OCI-LY7 (cell line): ENCODE results near the gene MSANTD1. TPM values are rescaled to one million over a fixed set of nuclear protein-coding genes. Genes with fewer than 3 reads are reported as not detected.

ENCODE experiments used
- BruUV-seq: library from RNA; stranded (reverse); fragments of 400-500 nt; replicated peaks from 2 replicates; lab custom pipeline; 2021; lab: Mats Ljungman, UMichigan
- CTCF ChIA-PET: fragments of 300-600 bp; sonication (Branson Sonifier 250); formaldehyde crosslinking; loops from one replicate; lab custom pipeline; 2022; ENCODE audit warnings: antibody characterized with exemption; ENCODE audit not compliant: unreplicated experiment; lab: Charles Lee
- POLR2A ChIA-PET: fragments of 300-600 bp; sonication (Branson Sonifier 250); formaldehyde crosslinking; loops from one replicate; lab custom pipeline; 2022; ENCODE audit warnings: antibody characterized with exemption; lab: Charles Lee
- DNase-seq: peaks from one replicate; pipeline ENCODE4 v3.0.0-alpha.2; 2015; ENCODE audit warnings: low spot score
- H2AFZ ChIP-seq: fragments of 200-600 bp; sonication (generic), shearing (Covaris generic); 2 replicates; pipeline ENCODE4 v1.6.1; 2014; ENCODE audit warnings: mild to moderate bottlenecking, antibody characterized with exemption, low read length, moderate library complexity
- H3K27ac ChIP-seq: fragments of 200-600 bp; sonication (generic); 2 replicates; pipeline ENCODE4 v1.5.1; 2014; ENCODE audit warnings: mixed run types, low read depth, mild to moderate bottlenecking, moderate library complexity, low read length, inconsistent platforms; ENCODE audit not compliant: poor library complexity, severe bottlenecking
- H3K36me3 ChIP-seq: fragments of 200-600 bp; sonication (generic); 2 replicates; pipeline ENCODE4 v1.6.1; 2014; ENCODE audit warnings: mild to moderate bottlenecking, antibody characterized with exemption, low read length, moderate library complexity, mixed read lengths; ENCODE audit not compliant: insufficient read depth
- H3K4me1 ChIP-seq: fragments of 200-600 bp; sonication (generic); 2 replicates; pipeline ENCODE4 v1.5.1; 2014; ENCODE audit warnings: mild to moderate bottlenecking, low read length; ENCODE audit not compliant: insufficient read depth, poor library complexity, severe bottlenecking
- H3K4me2 ChIP-seq: fragments of 200-600 bp; sonication (generic); 2 replicates; pipeline ENCODE4 v1.6.1; 2014; ENCODE audit warnings: mild to moderate bottlenecking, low read length
- H3K4me3 ChIP-seq: fragments of 200-600 bp; sonication (generic); 2 replicates; pipeline ENCODE4 v1.5.1; 2014; ENCODE audit warnings: mild to moderate bottlenecking, low read depth, low read length; ENCODE audit not compliant: poor library complexity, severe bottlenecking
- H3K79me2 ChIP-seq: fragments of 200-600 bp; sonication (generic); 2 replicates; pipeline ENCODE4 v1.6.1; 2016; ENCODE audit warnings: low read depth, mild to moderate bottlenecking, low read length, moderate library complexity, mixed read lengths; ENCODE audit not compliant: insufficient read depth
- H3K9me2 ChIP-seq: fragments of 200-600 bp; sonication (generic); 2 replicates; pipeline ENCODE4 v1.6.1; 2016; ENCODE audit warnings: mild to moderate bottlenecking, low read length, mixed read lengths; ENCODE audit not compliant: insufficient read depth
- H3K9me3 ChIP-seq: fragments of 200-600 bp; sonication (generic); 2 replicates; pipeline ENCODE4 v1.6.1; 2014; ENCODE audit warnings: mild to moderate bottlenecking, mixed run types, low read length, mixed read lengths
- H4K20me1 ChIP-seq: fragments of 200-600 bp; sonication (generic); 2 replicates; pipeline ENCODE4 v1.6.1; 2014; ENCODE audit warnings: mild to moderate bottlenecking, antibody characterized with exemption, low read length, moderate library complexity, mixed read lengths; ENCODE audit not compliant: insufficient read depth
- EZH2phosphoT487 ChIP-seq: fragments of 200-600 bp; sonication (generic); IDR thresholded peaks from 2 replicates; pipeline ENCODE4 v1.6.1; 2018; ENCODE audit warnings: low read depth, borderline replicate concordance, mild to moderate bottlenecking, mixed run types, antibody characterized with exemption, low read length, moderate library complexity, mixed read lengths
- intact Hi-C: fragments of 100-400 bp; cut with micrococcal nuclease; formaldehyde crosslinking; loops from one replicate; pipeline ENCODE4 v1.10.0; 2022; ENCODE audit not compliant: unreplicated experiment
- total RNA-seq, 2 experiments: library from RNA; depleted of rRNA in 1 of 2; stranded (reverse); fragments of >200 nt in 1 of 2; shearing (Covaris generic) in 1 of 2; gene quantifications; 2 replicates each; pipeline ENCODE4 v1.2.3, GENCODE V29; 2014 to 2022
- TF ChIP-seq, protein P1 (sequence below): fragments of 200-600 bp; sonication (generic); conservative IDR thresholded peaks from 2 replicates; pipeline ENCODE4 v1.5.1; 2014; ENCODE audit warnings: mild to moderate bottlenecking, antibody characterized with exemption, low read length, moderate library complexity, mixed read lengths

The MSANTD1 gene
- total RNA-seq, 2 experiments from 2014 or later = 0.13 to 1.0 TPM

DNA sequence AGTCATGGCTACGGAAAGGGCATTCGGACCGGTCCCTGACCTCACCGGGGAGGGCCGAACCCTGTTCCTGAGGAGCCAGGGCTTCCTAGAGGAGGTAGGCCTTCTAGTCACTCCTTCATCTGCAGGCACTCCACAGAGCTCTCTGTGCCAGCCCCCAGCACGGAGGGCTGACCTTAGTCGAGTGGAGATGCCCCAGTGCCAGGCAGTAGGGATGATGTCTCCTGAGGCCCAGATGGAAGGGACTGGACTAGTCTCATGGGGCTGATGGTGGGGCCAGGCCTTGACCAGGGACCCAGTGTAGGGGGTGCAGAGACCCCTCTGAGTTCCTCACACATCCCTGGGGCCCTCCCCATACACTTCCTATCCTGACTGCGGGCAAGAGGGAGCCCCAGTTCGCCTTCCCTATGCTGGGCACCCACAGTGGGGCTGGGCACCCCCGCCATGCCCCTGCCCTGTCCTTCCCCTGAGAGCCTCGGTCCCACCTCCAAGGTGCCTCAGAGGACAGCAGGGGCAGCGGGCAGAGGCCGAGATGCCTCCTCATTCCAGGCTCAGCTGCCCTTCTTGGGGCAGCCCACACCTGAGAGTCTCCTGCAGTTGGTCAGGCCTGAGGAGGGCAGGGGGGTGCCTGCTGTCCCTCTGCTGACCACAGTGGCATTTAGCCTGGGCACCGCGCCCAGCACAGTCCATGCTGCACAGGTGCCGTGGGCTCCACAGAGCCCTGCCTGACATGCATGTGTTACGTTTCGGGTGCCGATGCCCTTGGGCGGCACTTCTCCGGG, 1.4 kb upstream of the MSANTD1 start:
- H2AFZ ChIP-seq = no peak overlapping the region
- no peak overlapping the region for H3K4me3 ChIP-seq
- H4K20me1 ChIP-seq = no peaks in the 10 kb centered on the region
- CTCF ChIA-PET = no interaction called here
- no peak overlapping the region for H3K27ac ChIP-seq
- H3K9me2 ChIP-seq = no peaks in the 10 kb centered on the region
- DNase-seq = no peak
- H3K4me1 ChIP-seq = no peaks in the 10 kb centered on the region
- no peak overlapping the region for H3K4me2 ChIP-seq
- no peaks in the 10 kb centered on the region for H3K79me2 ChIP-seq
- POLR2A ChIA-PET = interaction anchor here (0.8 kb wide), 1 partner anchor 13 kb away, joined by 3 read pairs; no protein-coding TSS in a partner anchor
- BruUV-seq = no TSS peak
- no peaks in the 10 kb centered on the region for H3K9me3 ChIP-seq
- intact Hi-C loops = no loop called here
- no peaks in the 10 kb centered on the region for H3K36me3 ChIP-seq
- TF ChIP-seq, protein P1, sequence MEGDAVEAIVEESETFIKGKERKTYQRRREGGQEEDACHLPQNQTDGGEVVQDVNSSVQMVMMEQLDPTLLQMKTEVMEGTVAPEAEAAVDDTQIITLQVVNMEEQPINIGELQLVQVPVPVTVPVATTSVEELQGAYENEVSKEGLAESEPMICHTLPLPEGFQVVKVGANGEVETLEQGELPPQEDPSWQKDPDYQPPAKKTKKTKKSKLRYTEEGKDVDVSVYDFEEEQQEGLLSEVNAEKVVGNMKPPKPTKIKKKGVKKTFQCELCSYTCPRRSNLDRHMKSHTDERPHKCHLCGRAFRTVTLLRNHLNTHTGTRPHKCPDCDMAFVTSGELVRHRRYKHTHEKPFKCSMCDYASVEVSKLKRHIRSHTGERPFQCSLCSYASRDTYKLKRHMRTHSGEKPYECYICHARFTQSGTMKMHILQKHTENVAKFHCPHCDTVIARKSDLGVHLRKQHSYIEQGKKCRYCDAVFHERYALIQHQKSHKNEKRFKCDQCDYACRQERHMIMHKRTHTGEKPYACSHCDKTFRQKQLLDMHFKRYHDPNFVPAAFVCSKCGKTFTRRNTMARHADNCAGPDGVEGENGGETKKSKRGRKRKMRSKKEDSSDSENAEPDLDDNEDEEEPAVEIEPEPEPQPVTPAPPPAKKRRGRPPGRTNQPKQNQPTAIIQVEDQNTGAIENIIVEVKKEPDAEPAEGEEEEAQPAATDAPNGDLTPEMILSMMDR = no peak
- no peak for TF ChIP-seq EZH2phosphoT487

DNA sequence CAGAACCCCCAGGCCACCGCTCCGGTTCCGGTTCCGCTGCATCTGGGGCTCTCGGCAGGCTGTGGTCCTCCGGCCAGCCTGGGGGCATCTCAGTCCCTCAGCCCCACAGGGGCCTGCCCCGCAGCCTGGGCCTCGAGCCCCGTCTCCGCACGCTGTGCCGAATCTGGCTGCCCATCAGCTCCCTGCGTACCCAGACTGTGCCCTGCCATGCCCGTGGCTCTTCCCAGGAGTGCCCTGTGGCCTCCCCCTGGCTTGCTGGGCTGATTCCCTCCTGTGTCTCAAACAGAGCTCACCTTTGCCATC, 830 bp upstream of the MSANTD1 start:
- no peaks in the 10 kb centered on the region for H3K79me2 ChIP-seq
- no peak for DNase-seq
- no peak overlapping the region for H3K4me3 ChIP-seq
- H3K27ac ChIP-seq = no peak overlapping the region
- H3K4me1 ChIP-seq = no peaks in the 10 kb centered on the region
- no peak overlapping the region for H2AFZ ChIP-seq
- no peaks in the 10 kb centered on the region for H4K20me1 ChIP-seq
- POLR2A ChIA-PET = no interaction called here
- H3K36me3 ChIP-seq = no peaks in the 10 kb centered on the region
- CTCF ChIA-PET = no interaction called here
- intact Hi-C loops = no loop called here
- BruUV-seq = no TSS peak
- H3K4me2 ChIP-seq = no peak overlapping the region
- H3K9me2 ChIP-seq = no peaks in the 10 kb centered on the region
- H3K9me3 ChIP-seq = no peaks in the 10 kb centered on the region
- no peak for TF ChIP-seq EZH2phosphoT487
- TF ChIP-seq, protein P1 = no peak

DNA sequence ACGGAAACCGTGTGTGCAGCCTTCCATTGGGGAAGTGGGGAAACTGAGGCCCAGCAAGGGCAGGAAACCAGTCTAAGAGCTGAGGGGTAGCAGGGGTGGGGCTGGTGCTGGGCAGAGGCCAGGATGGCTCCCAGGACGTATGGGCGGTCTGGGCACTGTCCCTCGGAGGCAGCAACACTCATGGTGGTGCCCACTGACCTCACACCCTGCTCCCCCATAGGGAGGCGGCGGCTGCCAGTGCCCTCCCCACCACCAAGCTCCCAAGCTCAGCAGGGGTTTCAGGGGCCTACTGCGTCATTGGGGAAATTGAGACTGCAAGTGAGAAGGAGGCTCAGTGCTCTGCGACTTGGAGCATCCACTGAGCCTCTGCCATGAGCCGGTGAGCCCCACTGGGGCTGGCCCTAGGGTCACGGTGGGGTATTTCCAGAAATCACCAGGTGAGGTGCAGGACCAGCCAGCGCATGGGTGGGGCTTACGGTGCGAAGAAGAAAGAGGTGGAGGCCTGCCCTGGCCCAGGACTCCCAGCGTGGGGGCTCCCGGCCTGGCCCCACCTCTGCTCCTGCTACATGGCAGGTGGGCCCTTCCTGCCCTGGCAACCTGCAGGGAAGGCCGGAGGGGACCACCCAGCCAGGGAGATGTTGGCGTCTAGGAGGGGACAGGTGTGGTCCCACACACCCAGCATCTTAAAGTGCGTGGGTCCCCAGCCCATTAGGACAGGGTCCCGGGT, 915 bp downstream of the MSANTD1 start:
- H3K4me3 ChIP-seq = no peak overlapping the region
- ChIA-PET CTCF (no interaction called here), POLR2A (no interaction called here)
- no TSS peak for BruUV-seq
- H3K27ac ChIP-seq = no peak overlapping the region
- DNase-seq = no peak
- intact Hi-C loops = no loop called here
- no peaks in the 10 kb centered on the region for H3K36me3 ChIP-seq
- H3K9me3 ChIP-seq = no peaks in the 10 kb centered on the region
- no peak overlapping the region for H2AFZ ChIP-seq
- TF ChIP-seq, protein P1 = no peak
- no peak for TF ChIP-seq EZH2phosphoT487
- no peaks in the 10 kb centered on the region for H3K79me2 ChIP-seq
- H3K4me1 ChIP-seq = no peaks in the 10 kb centered on the region
- no peaks in the 10 kb centered on the region for H4K20me1 ChIP-seq
- H3K4me2 ChIP-seq = no peak overlapping the region
- no peaks in the 10 kb centered on the region for H3K9me2 ChIP-seq
